HG03108 (cell line): ENCODE data around the gene CHRND.
A peak's percentile ranks its signal among the peaks of the same experiment; 100 is the strongest.
"Not testable (repeated sequence)": the region's sequence is repeated elsewhere in the genome, so short reads cannot be mapped to it uniquely, and the experiment has no call there.

Experiments used
- ATAC-seq: cut with Tn5 transposase; IDR thresholded peaks from one replicate; pipeline ENCODE4 v1.9.1; 2021; ENCODE audit warnings: moderate library complexity; ENCODE audit not compliant: unreplicated experiment

The CHRND gene

GRCh38 chr2:232570481-232570880 is 44.5 kb downstream of the CHRND start:
- ATAC-seq, result not testable (repeated sequence)

- no peak for ATAC-seq
Measured at GRCh38 chr2:232571026-232571474, 45.1 kb downstream of the CHRND start.

GRCh38 chr2:232573042-232573441 is 47.1 kb downstream of the CHRND start:
- no peak for ATAC-seq

- no peak for ATAC-seq
Measured at GRCh38 chr2:232573771-232574435, 47.9 kb downstream of the CHRND start.

DNA sequence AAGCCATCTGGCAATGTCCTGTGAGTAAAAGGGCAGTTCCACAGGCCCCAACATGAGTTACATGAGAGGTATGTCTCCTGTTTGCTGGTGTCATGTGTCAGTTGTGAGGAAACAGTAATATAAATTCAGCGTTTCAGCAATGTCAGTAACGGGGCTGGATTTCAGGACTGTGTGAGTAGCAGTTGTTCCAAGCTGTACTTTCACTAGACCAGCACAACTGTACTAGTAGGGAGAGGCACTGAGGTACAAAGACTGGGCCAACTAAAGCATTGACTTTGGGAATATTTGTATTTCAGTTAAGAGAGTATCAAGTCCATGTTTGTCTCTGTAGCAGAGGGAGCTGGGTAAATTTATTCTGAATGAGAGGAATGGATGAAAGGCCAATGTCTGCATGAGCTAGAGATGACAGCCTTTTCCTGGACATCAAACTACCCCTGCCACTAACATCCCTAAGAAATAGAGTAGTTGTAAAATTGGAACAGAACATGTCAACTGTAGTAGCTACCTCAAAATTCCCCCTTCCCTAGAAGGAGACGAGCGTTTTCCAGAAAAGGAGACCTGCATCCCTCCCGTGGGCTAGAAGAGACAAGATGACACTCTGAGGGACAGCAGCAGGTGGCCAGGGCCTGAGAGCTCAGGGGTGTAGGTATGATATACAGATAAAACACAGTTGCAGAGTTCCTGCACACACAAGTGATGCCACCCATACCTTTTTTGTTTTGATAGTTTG is 48.9 kb downstream of the CHRND start:
- no peak for ATAC-seq

GRCh38 chr2:232575404-232575746 is 49.4 kb downstream of the CHRND start:
- ATAC-seq, result no peak

- ATAC-seq, result no peak
Measured at GRCh38 chr2:232576995-232577394, 51.0 kb downstream of the CHRND start.

DNA sequence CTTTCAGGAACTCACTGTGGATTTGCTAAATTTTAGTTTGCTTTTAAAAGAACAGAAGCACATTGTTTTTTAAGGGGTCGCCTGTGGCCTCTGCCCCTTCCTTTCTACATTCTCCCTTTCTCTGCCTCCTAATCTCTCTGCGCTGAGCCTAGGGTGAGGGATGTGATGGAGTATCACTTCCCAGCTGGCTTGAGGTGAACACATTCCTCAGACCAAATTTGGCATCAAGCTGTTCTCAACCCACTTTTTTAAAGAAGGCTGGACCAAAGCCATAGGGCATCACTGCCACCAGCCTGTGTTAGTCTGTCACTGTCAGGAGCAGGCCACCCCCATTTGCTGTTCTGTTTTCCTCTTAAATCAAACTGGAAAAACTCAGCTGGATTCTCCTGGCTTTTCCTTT is 51.9 kb downstream of the CHRND start:
- ATAC-seq, result no peak

DNA sequence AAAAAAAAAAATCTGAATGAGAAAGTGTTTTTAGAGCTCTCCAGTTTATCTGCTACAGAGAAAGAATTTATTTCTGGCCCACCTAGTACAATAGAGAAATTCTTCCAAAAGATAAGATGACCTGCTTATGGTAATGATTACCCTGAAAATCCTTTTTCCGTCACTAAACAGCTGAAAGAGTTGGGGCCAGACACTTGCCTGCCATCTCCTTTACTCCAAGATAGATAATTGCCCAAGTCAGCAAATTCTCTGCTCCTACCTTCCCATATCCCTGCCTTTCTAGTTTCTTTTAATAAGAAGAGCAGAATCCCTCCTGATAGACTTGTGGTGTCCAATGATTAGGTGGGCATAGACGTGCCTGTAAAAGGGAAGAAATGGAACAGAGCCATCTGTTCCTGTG is 52.7 kb downstream of the CHRND start:
- ATAC-seq, result no peak

DNA sequence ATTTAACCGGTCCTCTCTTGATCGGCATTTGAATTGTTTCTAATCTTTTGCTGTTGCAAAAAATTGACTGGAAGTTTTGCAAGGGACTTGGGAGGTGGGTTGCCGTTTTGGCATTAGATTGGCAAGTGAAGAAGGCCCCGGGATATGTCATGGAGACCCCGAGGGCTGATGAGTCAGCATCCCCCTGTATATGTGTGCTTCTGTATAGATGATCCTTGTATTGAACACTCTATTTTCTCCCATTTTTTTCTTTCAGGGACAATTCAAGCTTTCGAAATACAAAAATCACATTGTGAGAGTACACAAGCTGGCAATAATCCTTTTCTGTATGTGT is 54.7 kb downstream of the CHRND start:
- ATAC-seq, result no peak

DNA sequence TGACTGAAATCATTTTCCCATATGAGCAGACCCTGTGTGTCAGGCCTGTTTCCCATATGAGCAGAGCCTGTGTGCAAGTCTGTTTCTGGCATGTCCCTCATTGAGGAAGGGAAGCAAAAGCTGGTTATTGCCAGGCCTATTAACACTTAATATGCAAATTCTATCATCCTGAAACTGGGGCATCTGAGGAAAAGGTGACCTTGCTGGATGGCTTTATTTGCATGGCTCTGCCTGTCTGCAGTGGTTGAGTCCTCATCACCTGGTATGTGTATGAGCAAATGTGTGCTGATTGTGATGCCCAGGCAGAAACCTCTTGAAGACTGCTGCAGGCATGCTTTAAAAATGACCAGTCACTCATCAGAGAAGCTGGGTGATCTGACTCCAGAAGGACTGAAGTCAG is 55.8 kb downstream of the CHRND start:
- ATAC-seq, result peak; percentile 37

- no peak for ATAC-seq
Measured at GRCh38 chr2:232584238-232584637, 58.3 kb downstream of the CHRND start.
